GM23338 (cell line): Measurements from ENCODE around the gene NPHS1. TPM values are rescaled to one million over a fixed set of nuclear protein-coding genes. Genes with fewer than 3 reads are reported as not detected.

Experiments
- ATAC-seq: fragments of 200-7000 bp; cut with Tn5 transposase; 3 replicates; pipeline ENCODE4 v1.9.1; 2020
- DNase-seq: peaks from one replicate; pipeline ENCODE4 v3.0.0-alpha.2; 2015; ENCODE audit warnings: low spot score
- H2AFZ ChIP-seq: fragments of 200-600 bp; sonication (generic); 2 replicates; pipeline ENCODE4 v1.8.0; 2016; ENCODE audit warnings: antibody characterized with exemption, mild to moderate bottlenecking, moderate library complexity
- H3F3A ChIP-seq: fragments of 200-600 bp; sonication (generic); replicated peaks from 2 replicates; pipeline ENCODE4 v1.8.0; 2017; ENCODE audit warnings: antibody characterized with exemption, mixed run types, low read depth
- H3K27ac ChIP-seq: fragments of 200-600 bp; sonication (generic); 2 replicates; pipeline ENCODE4 v1.6.1; 2016; ENCODE audit warnings: low read depth
- H3K27me3 ChIP-seq: fragments of 200-600 bp; sonication (generic); 2 replicates; pipeline ENCODE4 v1.8.0; 2016; ENCODE audit warnings: mild to moderate bottlenecking, mixed run types, moderate library complexity; ENCODE audit not compliant: insufficient read depth
- H3K36me3 ChIP-seq: fragments of 200-600 bp; sonication (generic); 2 replicates; pipeline ENCODE4 v1.8.0; 2016; ENCODE audit warnings: mild to moderate bottlenecking; ENCODE audit not compliant: insufficient read depth
- H3K4me1 ChIP-seq: fragments of 200-600 bp; sonication (generic); 2 replicates; pipeline ENCODE4 v1.8.0; 2016; ENCODE audit warnings: mild to moderate bottlenecking, moderate library complexity; ENCODE audit not compliant: insufficient read depth
- H3K4me2 ChIP-seq: fragments of 200-600 bp; sonication (generic); 2 replicates; pipeline ENCODE4 v1.7.1; 2017; ENCODE audit warnings: mixed run types
- H3K4me3 ChIP-seq: fragments of 200-600 bp; sonication (generic); 2 replicates; pipeline ENCODE4 v1.6.1; 2016; ENCODE audit warnings: mixed run types
- H3K79me2 ChIP-seq: fragments of 200-600 bp; sonication (generic); replicated peaks from 2 replicates; pipeline ENCODE4 v1.8.0; 2017; ENCODE audit warnings: mild to moderate bottlenecking; ENCODE audit not compliant: insufficient read depth
- H3K9me2 ChIP-seq: fragments of 200-600 bp; sonication (generic); 2 replicates; pipeline ENCODE4 v1.8.0; 2017; ENCODE audit not compliant: insufficient read depth
- H4K20me1 ChIP-seq: fragments of 200-600 bp; sonication (generic); replicated peaks from 2 replicates; pipeline ENCODE4 v1.8.0; 2017; ENCODE audit warnings: mild to moderate bottlenecking; ENCODE audit not compliant: insufficient read depth
- H3K27ac Mint-ChIP-seq: 2 replicates; pipeline ENCODE4 v1.8.0; 2020; ENCODE audit warnings: inconsistent platforms, mild to moderate bottlenecking, moderate library complexity, mixed read lengths
- H3K27me3 Mint-ChIP-seq: 3 replicates; pipeline ENCODE4 v1.8.0; 2022; ENCODE audit warnings: low read depth, mild to moderate bottlenecking, moderate library complexity, mixed read lengths, inconsistent platforms; ENCODE audit not compliant: insufficient read depth, poor library complexity
- H3K36me3 Mint-ChIP-seq: 3 replicates; pipeline ENCODE4 v1.8.0; 2021; ENCODE audit warnings: low read depth, mild to moderate bottlenecking, inconsistent platforms, moderate library complexity, mixed read lengths
- H3K4me1 Mint-ChIP-seq: 3 replicates; pipeline ENCODE4 v1.8.0; 2020; ENCODE audit warnings: mild to moderate bottlenecking, inconsistent platforms, mixed read lengths
- H3K4me3 Mint-ChIP-seq: 3 replicates; pipeline ENCODE4 v1.8.0; 2021; ENCODE audit warnings: moderate library complexity, mild to moderate bottlenecking, inconsistent platforms, mixed read lengths
- H3K9me3 Mint-ChIP-seq: 3 replicates; pipeline ENCODE4 v1.8.0; 2020; ENCODE audit warnings: moderate library complexity, mild to moderate bottlenecking, inconsistent platforms, mixed read lengths
- CTCF ChIP-seq, 2 experiments: fragments of 200-600 bp in 1 of 2; sonication (generic) in 1 of 2; conservative IDR thresholded peaks; 2 replicates each; pipeline versions ENCODE4 v1.5.1 to v1.6.1; 2016 to 2017; ENCODE audit warnings: antibody characterized with exemption in 2 of 2, low read depth in 2 of 2, mild to moderate bottlenecking in 2 of 2, moderate library complexity in 1 of 2
- NANOG ChIP-seq: IDR thresholded peaks from 2 replicates; pipeline ENCODE4 v1.6.1; 2016; ENCODE audit warnings: antibody characterized with exemption, borderline replicate concordance
- REST ChIP-seq: IDR thresholded peaks from one replicate; pipeline ENCODE4 v1.6.1; 2018; ENCODE audit warnings: antibody characterized with exemption; ENCODE audit not compliant: unreplicated experiment
- ZNF462 ChIP-seq: fragments of 250-450 bp; sonication (Bioruptor Pico); IDR thresholded peaks from 2 replicates; pipeline ENCODE4 v1.5.0; 2020; ENCODE audit warnings: mild to moderate bottlenecking, moderate library complexity
- polyA plus RNA-seq: library from polyadenylated mRNA; unstranded; fragments of >200 nt; fragmentation: Nextera tagmentation; extraction: Ambion mirVana; gene quantifications from 2 replicates; pipeline ENCODE4 v1.2.1, GENCODE V29; 2016
- total RNA-seq: library from RNA; depleted of rRNA; stranded (reverse); fragments of >200 nt; shearing (Covaris generic); gene quantifications from 2 replicates; pipeline ENCODE4 v1.2.3, GENCODE V29; 2014

NPHS1 gene
- total and polyA plus RNA-seq, 2 experiments from 2014 or later = 1.0 to 1.3 TPM

- no peak for TF ChIP-seq REST
- no peak for TF ChIP-seq ZNF462 (CRISPR knock-in tag)
Observed at GRCh38 chr19:35883882-35884281, 31.6 kb upstream of the NPHS1 start (continued).

GRCh38 chr19:35882114-35882832, 30.0 kb upstream of the NPHS1 start:
- Histone ChIP-seq H2AFZ (no peak overlapping the region), H3F3A (0 out of 2 replicates have a peak, but pooled peaks cover 3% of the 10 kb centered on the region), H4K20me1 (no peaks in the 10 kb centered on the region; the same call in 1 of the 2 replicates), H3K9me2 (no peaks in the 10 kb centered on the region), H3K79me2 (no peaks in the 10 kb centered on the region), H3K4me1 (peaks cover 5% of the 10 kb centered on the region; the same call in 1 of the 2 replicates), H3K36me3 (no peaks in the 10 kb centered on the region), H3K27me3 (0 out of 2 replicates have a peak, but pooled peaks cover 4% of the 10 kb centered on the region), H3K27ac (no peak overlapping the region), H3K4me2 (no peak overlapping the region), H3K4me3 (no peak overlapping the region)
- ATAC-seq (no peak; the same call in 2 of the 3 replicates), DNase-seq (peak; percentile 68)
- Mint-ChIP-seq H3K4me1 (peaks cover 14% of the 10 kb centered on the region), H3K36me3 (peaks cover 9% of the 10 kb centered on the region), H3K27me3 (peaks cover 21% of the 10 kb centered on the region), H3K27ac (no peak overlapping the region), H3K9me3 (no peaks in the 10 kb centered on the region; the same call in 2 of the 3 replicates), H3K4me3 (no peak overlapping the region)
- TF ChIP-seq REST (peak; percentile 29), NANOG (no peak), CTCF (conservative IDR thresholded peaks at IDR 0.05; ENCODE audit: low read depth in 2 of 2) (peak; percentile 62 to 73)
